HG02885 (cell line): ENCODE data around the gene CTIF.

Experiments used
- ATAC-seq: cut with Tn5 transposase; IDR thresholded peaks from one replicate; pipeline ENCODE4 v1.9.1; 2021; ENCODE audit warnings: mild to moderate bottlenecking; ENCODE audit not compliant: unreplicated experiment, poor library complexity

Gene CTIF

DNA sequence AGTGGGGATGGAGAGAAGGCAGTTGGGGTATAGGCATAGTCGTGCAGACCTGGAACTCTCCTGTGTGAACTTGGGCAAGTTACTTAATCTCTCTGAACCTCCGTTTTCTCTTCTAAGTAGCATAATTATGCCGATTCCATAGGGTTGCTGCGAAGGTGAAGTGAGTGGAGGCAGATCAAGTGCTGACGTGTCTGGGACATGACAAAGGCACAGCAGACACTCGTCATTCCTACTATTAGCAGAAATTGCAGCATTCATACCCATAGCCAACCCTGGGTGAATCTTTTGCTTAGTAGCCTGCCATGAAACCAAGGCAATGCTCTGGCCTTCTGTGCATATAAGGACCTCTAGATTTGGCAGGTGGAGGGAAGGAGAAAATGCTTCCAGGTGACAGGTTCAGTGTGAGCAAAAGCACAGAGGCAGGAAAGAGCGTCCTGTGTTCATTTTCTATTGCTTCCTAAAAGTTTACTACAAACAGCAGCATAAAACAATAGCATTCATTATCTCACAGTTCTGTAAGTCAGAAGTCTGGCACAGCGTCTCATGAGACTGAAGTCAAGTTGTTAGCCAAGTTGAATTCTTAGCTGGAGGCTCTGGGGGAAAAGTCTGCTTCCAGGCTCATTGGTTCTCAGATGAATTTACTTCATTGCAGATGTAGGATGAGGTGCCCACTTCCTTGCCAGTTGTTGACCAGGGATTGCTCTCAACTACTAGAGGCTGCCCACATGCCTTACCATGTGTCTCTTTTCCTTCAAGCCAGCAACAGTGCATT lies 77.8 kb downstream of the CTIF start:
- ATAC-seq = no peak

DNA sequence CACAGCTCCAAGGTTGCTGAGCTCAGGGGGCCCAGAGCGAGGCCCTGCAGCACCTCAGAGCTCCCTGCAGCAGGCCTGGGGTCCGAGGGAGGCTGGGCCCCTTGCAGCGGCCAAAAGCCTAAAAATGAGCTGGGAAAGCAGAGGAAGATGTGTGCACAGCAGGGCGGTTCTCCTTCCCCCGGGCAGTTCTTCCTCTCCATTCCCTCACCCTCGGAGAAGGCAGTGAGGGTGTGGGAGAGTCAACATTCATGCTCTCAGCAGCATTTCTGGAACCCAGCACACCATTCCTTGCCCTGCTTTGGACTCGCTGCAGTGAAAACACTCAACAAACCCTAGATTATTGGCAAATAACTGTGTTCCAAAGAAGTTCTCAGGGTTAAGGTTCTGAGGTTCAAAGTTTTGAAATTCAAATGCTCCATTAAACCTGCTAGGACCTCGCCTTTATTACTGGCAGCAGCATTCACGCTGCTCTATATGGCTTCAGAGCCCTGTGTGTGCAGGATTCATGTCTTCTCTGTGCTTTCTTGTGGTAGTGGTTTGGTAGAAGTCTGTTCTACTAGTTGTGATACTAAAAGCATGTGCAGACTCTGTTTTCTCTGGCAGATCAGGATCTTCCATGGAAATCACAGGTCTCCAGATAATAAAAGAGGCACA lies 79.1 kb downstream of the CTIF start:
- no peak for ATAC-seq

DNA sequence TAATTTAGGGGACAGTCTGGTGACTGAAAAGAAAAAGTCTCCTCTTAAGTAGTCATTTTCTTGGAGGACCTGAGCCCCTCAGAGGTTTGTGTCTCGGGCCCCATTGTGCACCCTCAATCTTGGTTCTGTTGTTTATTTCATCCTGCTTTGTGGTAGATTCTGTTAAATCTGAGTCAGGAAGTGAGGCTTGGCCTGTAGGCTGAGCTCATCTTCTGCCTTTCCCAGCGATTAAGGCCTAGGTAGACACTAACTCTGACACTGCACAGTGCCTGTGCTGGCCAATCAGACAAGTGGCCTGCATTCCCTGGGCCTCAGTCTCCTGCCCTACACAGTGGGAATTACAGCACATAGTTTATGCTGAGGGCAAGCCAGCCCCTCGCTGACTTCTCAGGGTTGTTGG lies 80.2 kb downstream of the CTIF start:
- no peak for ATAC-seq

DNA sequence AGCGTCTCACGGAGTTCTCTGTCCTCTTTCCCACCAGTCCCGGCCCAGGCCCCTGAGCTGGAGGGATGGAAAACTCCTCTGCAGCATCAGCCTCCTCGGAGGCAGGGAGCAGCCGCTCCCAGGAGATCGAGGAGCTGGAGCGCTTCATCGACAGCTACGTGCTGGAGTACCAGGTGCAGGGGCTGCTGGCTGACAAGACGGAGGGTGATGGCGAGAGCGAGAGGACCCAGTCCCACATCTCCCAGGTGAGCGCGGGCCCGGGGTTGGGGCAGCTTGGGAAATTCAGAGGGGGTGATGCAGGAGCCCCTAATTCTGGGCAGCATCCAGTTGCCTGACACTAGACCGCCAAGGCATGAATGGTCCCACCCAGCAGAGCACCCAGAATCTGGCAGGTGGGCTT lies 80.7 kb downstream of the CTIF start:
- no peak for ATAC-seq

DNA sequence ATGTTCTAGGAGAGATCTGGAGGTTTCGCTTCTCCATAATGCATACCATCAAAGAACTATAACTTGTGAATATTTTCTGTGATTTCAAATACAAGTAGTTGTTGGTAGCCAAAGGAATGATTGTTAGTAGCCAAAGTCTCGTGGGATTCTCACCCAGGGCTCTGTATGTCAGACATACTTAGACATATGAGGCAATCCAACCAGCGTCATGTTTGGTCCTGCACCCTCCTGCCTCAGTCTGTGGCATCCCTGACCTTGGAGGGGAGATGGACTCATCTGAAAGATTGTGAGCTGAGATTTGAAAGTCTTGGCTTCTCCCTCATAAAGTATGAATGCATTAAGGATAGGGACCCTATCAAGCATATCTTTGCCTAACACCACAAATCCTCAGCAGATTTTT lies 81.2 kb downstream of the CTIF start:
- no peak for ATAC-seq

DNA sequence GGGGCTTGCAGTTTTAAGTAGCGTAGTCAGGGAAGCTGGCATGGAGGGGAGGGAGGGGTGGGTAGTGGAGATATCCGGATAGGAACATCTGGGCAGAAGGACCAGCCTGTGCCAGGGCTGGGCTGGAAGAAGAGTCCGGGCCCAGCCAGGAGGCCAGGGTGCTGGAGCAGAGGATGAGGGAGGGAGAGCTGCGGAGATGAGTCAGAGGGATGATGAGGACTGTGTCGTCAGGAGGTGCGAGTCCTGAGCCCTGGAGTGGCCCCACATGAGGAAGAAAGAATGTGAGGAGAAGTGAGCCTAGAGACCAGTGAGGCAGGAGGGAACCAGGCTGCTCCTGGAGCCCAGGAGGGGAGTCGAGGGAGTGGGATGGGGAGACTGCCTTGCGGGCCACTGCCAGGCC lies 82.4 kb downstream of the CTIF start:
- no peak for ATAC-seq

DNA sequence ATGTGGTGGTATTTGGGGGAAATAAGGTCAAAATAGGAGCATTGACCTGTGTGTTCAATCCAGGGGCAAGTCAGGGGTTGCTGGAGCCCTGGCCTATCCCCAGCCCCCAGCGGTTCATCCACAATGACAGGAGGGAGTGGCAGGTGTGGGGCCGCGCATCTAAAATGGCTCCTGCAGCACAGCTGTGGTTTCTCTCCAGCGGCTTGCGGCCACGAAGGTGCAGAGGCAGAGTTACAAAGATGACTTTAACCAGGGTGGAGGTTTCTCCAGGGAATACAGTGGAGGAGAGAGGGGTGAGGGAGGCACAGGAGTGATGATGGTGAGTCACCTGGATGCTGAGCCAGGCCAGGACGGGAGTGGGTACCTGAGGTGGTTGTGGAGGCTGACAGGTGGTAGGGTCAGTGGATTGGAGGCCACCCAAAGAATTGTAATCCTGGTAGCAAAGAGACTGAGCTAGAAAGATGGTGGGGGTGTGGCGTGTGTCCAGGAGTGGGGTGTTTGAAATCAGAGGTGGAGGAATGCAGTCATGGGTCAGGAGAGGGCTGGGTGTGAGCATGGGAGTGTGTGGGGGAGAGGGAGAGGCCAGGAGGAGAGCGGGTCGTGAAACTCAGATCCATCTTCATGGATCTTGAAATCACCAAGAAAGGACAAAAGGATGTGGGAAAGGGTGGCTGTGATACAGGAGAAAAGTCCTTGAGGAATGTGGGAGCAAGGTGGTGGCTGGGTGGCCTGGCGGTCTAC lies 83.2 kb downstream of the CTIF start:
- ATAC-seq = no peak

DNA sequence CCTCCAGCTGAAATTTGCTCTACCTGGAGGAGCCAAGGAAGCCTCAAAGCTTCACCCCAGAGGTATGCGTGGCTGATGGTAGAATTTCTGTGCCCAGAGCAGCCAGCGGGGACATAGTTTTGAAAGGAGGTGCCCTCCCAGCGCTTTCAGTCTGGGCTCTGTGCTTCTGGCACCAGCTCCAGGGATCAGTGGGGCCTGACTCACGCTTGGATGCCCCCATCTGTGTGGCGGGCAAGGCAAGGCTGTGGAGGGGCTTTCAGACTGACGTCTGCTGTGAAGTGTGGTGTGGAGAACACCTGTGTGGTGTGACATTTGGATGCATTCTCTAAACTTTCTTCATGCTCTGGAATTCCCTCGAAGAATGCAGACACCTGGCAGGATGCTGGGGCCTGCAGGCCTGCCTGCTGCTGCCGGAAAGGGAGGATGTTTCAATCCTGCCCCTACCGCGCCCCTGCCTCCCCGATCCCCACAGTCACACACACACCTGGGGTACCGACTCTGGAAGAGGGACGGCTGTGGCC lies 84.1 kb downstream of the CTIF start:
- ATAC-seq = no peak

DNA sequence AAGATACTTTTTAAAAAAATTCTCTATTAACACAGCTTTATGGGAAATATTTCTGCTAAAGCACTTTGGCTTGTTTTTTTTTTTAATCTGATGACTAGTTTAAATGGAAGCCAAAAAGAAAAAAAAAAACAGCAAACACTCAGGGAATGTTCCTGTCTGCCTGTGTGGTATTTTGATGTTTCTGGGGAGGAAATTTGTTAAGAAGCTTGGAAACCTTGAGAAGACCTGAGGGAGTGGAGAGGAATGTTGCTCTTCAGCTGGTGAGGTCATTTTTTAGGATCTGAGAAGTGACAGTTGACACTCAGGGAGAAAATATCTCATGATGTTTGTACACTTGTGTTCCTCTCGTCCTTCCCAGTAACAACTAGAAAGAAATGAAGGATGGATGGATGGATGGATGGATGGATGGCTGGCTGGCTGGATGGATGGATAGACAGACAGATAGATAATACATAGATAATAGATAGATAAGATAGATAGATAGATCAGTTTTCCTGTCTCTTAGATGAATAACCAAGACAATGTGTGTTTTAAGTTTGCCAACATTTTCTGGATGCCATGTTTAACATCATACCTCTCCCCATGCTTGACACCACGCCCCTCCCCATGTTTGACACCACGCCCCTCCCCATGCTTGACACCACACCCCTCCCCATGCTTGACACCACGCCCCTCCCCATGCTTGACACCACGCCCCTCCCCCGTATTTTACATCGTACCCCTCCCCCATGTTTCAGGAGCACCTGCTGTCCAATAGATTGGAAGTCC lies 84.8 kb downstream of the CTIF start:
- no peak for ATAC-seq

DNA sequence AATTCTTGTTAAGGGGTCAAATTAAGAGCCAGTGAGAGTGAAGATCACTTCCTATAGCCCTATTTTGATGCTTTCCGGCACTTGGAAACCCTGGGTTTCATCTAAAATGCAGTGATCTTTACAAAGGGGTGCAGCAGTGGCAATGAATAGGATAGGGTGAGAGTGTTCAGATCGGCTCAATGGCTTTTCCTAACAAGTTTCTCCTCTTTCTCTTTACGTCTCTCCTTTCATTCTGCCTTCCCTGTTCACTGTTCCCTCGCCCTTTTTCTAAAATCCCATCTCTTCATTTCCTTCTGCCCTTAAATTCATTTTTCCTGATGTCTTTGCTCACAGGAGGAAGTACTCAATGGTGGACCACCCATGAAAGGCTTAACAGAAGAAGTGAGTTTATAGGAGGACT lies 86.0 kb downstream of the CTIF start:
- no peak for ATAC-seq

DNA sequence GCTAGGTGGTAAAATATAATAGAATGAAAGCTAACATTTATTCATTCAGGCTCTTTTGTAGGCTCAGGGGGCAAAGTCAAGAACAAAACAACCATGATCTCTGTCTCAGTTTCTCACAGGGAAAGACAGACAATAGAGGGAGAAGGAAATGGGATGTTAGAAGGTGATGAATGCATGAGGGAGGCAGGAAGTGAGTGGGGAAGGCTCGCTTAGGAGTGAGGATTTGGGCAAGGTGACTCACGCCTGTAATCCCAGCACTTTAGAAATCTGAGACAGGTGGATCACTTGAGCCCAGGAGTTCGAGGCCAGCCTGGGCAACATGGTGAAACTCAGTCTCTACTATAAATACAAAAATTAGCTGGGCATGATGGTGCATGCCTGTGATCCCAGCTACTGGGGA lies 88.4 kb downstream of the CTIF start:
- no peak for ATAC-seq

DNA sequence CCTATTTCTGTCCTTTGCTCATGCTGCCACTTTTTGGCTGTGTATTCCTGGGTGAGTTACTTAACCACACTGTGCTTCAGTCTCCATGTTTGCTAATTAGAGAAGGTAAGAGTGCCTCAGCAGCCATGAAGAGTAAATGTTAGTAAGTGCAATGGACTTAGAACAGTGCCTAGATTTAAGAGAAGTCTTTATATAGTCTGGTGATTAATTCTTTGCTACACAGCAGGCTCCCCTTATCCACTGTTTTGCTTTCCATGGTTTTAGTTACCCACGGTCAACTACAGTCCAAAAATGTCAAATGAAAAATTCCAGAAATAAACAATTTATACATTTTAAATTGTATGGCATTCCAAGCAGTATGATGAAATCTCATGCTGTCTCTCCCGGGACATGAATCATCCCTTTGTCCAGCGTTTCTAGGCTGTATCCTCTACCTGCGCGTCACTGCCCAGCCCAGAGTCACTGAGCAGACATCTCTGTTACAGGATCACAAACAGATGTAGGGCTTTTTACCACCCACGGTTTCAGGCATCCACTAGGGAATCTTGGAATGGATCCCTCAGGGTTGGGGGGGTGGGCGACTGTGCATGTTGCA lies 91.0 kb downstream of the CTIF start:
- ATAC-seq = no peak

DNA sequence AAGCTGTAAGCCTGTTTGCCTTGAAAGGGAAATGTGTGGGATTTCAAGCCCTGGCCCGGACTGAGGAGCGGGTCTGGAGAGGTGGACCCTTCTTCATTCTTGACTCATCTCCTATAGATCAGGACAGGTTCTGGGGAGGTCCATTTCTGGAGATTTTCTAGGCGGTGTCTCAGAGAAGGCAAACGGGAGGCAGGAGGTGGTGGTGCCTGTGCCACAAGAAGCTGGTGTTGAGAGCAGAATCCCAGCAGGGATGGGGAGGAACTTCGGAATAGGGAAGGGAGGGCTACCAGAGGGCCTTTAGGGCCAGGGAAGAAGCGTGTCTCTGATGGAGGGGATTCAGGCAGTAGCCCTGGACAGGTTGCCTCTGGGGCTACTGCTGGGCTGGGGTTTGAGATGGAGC lies 93.0 kb downstream of the CTIF start:
- no peak for ATAC-seq

DNA sequence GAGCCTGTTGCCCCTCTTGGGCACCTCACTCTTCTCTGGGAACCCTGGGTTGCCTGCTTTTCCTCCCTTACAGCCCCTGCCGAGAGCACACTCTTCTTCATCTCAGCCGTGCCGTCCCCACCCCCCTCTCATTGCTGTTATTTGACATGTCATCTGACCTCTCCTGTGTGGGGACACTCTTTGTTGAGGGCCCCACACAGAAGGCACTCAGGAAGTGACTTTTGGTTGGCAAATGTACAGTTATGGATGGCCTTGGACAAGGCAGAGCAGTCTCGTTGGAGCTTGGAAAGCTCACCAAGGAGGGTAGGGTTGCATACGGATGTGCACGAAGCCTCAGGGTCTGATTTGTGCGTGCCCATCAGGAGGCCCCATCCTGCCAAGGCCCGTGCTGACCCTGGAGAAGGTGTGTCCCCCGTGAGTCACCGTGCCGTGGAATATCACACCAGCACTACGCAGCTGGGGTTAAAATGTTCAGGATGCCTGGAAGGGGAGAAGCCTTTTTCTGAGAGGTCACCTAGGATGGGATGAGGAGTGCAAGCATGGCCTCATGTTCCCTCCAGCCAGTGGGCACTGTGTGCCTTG lies 93.9 kb downstream of the CTIF start:
- ATAC-seq = no peak

DNA sequence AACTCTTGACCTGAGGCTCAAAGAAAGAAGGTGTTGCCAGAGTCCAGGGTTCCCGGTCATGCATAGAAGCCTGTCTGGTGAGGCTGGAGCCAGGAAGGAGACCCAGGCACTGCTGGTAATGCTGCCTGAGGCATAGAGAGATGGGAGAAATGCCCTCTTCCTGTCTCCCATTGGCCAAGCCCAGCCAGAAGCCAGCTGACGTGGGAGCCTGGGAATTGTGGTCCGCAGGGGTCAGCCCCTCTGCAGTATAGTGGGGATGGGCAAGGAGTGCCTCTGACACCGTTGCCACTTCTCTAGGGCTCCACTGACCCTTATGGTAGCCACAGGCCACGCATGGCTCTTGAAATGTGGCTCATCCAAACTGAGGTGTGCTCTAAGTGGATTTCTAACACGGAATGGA lies 95.7 kb downstream of the CTIF start:
- no peak for ATAC-seq

DNA sequence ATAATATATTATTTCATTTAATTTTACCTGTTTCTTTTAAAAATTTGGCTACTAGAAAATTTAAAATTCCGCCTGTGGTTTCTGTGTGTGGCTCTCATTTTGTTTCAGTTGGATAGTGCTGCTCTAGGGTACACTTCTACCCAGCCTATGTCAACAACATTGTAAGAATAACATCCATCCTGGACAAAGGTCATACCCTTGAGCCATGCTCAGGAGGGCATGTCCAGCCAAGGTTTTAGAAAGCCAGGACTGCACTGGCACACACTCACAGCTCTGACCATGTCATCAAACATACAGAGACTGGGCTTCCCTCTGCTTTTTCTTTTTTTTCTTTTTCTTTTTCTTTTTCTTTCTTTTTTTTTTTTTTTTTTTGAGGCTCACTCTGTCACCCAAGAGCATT lies 96.1 kb downstream of the CTIF start:
- no peak for ATAC-seq

DNA sequence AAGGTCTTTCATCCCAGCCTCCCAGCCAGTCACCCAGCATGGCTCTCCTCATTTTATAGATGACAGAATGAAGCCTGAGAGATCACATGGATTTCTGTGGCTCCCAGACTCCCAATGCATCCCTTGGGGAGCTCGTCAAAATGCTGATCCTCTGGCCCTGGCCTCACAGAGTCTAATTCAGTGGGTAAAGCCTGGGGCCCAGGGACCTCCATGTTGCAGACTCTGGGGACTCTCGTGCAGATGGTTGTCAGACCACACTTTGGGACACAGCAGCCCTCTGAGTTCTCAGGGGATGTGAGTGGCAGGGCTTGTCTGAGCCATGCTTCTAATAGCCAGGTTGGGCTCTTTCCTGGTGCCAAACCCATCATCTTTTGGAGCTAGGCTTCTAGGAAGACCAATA lies 97.0 kb downstream of the CTIF start:
- ATAC-seq = no peak

DNA sequence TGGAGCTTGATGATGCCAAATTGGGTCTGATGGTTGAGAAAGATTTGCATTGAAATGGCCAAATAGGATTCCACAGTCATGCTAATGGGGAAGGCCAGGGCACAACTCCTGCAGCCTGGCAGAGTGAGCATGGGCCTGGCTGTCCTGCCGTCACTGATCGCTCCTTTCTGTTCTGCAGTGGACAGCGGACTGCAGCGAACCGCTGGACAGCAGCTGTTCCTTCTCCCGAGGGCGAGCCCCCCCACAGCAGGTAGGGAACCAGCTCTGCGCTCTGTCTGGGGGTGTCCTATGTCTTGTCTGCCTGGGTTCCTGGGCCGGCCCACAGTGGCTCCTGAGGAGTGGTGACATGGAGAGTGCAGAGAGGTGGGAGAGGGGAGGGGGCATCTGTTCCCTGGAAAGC lies 97.6 kb downstream of the CTIF start:
- no peak for ATAC-seq

DNA sequence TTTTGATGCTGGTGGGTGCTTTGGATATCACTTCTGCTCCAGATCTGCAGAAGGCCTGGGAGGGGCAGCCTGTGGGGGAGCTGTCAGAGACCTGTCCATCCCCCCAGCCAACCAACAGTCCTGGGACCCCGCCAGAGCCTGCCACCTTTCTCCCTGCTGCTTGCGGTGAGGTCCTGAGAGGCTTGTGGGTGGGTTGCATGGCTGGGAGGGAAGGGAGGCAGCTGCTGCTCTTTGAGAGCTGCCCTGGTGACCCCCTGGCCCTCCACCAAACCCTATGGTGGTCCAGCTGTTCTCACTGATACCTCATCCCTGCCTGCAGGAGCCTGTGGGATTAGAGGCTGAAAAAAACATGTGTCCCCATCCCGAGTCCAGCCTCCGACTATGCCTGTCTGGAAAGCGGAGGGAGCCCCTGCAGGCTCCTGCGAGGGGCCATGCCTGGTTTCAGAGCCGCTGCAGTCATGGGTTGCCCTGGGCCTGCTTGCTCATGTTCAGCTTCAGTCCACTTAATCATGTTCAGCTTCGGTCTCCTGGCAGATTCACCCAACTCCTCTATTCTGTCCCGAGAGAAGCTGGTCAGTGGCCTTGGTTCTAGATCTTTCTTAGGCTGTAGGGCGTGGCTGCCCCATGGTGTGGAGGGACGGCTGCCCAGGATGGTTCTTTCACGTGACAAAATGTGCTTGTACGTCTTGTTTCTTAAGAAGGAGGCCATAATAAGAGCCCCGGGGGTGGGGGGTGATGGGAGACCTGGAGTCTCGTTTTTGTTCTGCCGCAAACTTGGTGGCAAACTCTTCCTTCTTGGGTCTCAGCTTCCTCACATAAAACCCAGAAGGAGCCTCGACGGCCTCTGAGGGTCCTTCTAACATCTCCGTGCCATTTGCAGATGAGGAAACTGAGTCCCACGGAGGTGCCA lies 98.5 kb downstream of the CTIF start:
- ATAC-seq = no peak
